ENCODE measurements around the gene FAM3A.

Gene FAM3A

GRCh38 chrX:154477891-154478477 is 38.0 kb downstream of the FAM3A start:
- peak; percentile 38 for DNase-seq

GRCh38 chrX:154476821-154477220 is 39.2 kb downstream of the FAM3A start:
- DNase-seq = peak; percentile 35

- DNase-seq = no peak
These were observed 42.3 kb downstream of the FAM3A start for GRCh38 chrX:154473683-154474082.

- no peak for DNase-seq
These were observed 43.1 kb downstream of the FAM3A start for GRCh38 chrX:154472685-154473632.

- DNase-seq = no peak
These were observed 44.0 kb downstream of the FAM3A start for GRCh38 chrX:154471839-154472684.

GRCh38 chrX:154470914-154471568 is 45.0 kb downstream of the FAM3A start:
- DNase-seq = no peak

- no peak for DNase-seq
These were observed 45.6 kb downstream of the FAM3A start for GRCh38 chrX:154470434-154470833.

GRCh38 chrX:154469880-154470279 is 46.2 kb downstream of the FAM3A start:
- DNase-seq = no peak

GRCh38 chrX:154469114-154469513 is 46.9 kb downstream of the FAM3A start:
- no peak for DNase-seq

GRCh38 chrX:154468217-154468616 is 47.8 kb downstream of the FAM3A start:
- no peak for DNase-seq

- no peak for DNase-seq
These were observed 48.5 kb downstream of the FAM3A start for GRCh38 chrX:154467556-154467955.

- DNase-seq = no peak
These were observed 49.1 kb downstream of the FAM3A start for GRCh38 chrX:154466907-154467306.

- no peak for DNase-seq
These were observed 50.0 kb downstream of the FAM3A start for GRCh38 chrX:154466036-154466435.

GRCh38 chrX:154465601-154466000 is 50.4 kb downstream of the FAM3A start:
- no peak for DNase-seq

GRCh38 chrX:154464806-154465365 is 51.1 kb downstream of the FAM3A start:
- no peak for DNase-seq

GRCh38 chrX:154463611-154464220 is 52.3 kb downstream of the FAM3A start:
- DNase-seq = no peak

- no peak for DNase-seq
These were observed 53.6 kb downstream of the FAM3A start for GRCh38 chrX:154462396-154462795.

GRCh38 chrX:154460326-154460725 is 55.7 kb downstream of the FAM3A start:
- no peak for DNase-seq

- DNase-seq = no peak
These were observed 56.2 kb downstream of the FAM3A start for GRCh38 chrX:154459832-154460231.

GRCh38 chrX:154458954-154459778 is 56.9 kb downstream of the FAM3A start:
- peak; percentile 52 for DNase-seq

All from DMS53 (cell line).